CD14-positive monocyte (primary cell): Measurements from ENCODE around the gene C1QTNF1. TPM values are rescaled to one million over a fixed set of nuclear protein-coding genes. Genes with fewer than 3 reads are reported as not detected.
A peak's percentile ranks its signal among the peaks of the same experiment; 100 is the strongest.

Experiments
- DNase-seq, 3 donors: peaks; one replicate each; pipeline ENCODE4 v3.0.0-alpha.2; 2011 to 2022
- H2AFZ ChIP-seq: 2 replicates; pipeline ENCODE4 v1.6.0; 2012; ENCODE audit warnings: mild to moderate bottlenecking, low read depth, low read length, inconsistent platforms; ENCODE audit not compliant: insufficient read depth, poor library complexity, severe bottlenecking
- H3K27ac ChIP-seq, 2 donors: 1 replicate in 1 of 2; 2 replicates in 1 of 2; pipeline ENCODE4 v1.5.1; 2012 to 2013; ENCODE audit warnings: low read length in 2 of 2, control low read depth in 1 of 2, inconsistent platforms in 1 of 2, low read depth in 1 of 2, mild to moderate bottlenecking in 1 of 2
- H3K27me3 ChIP-seq, 2 donors: one replicate each; pipeline versions ENCODE4 v1.6.0 to v1.6.1; 2011 to 2013; ENCODE audit warnings: low read length in 2 of 2; ENCODE audit not compliant: control insufficient read depth in 2 of 2, insufficient read depth in 2 of 2
- H3K36me3 ChIP-seq, 2 donors: replicated peaks in 1 of 2; 1 replicate in 1 of 2; 2 replicates in 1 of 2; pipeline versions ENCODE4 v1.5.1 to v1.6.1; 2012 to 2013; ENCODE audit warnings: low read length in 2 of 2, control low read depth in 1 of 2, inconsistent platforms in 1 of 2, mild to moderate bottlenecking in 1 of 2; ENCODE audit not compliant: insufficient read depth in 2 of 2, control insufficient read depth in 1 of 2
- H3K4me1 ChIP-seq, 2 donors: 1 replicate in 1 of 2; 2 replicates in 1 of 2; pipeline versions ENCODE4 v1.5.1 to v1.6.1; 2012 to 2013; ENCODE audit warnings: low read length in 2 of 2, control low read depth in 1 of 2, inconsistent platforms in 1 of 2, mild to moderate bottlenecking in 1 of 2, moderate library complexity in 1 of 2; ENCODE audit not compliant: insufficient read depth in 2 of 2, control insufficient read depth in 1 of 2
- H3K4me2 ChIP-seq: replicated peaks from 2 replicates; pipeline ENCODE3; 2012; ENCODE audit warnings: low read length, moderate library complexity, mild to moderate bottlenecking; ENCODE audit not compliant: poor library complexity, severe bottlenecking; ENCODE audit errors: extremely low read depth
- H3K4me3 ChIP-seq, 3 experiments: fragments of 200-600 bp in 1 of 3; sonication (generic) in 1 of 3; replicated peaks in 1 of 3; 1 replicate in 2 of 3; 2 replicates in 1 of 3; pipeline ENCODE4 v1.5.1; 2011 to 2013; ENCODE audit warnings: low read length in 3 of 3, mild to moderate bottlenecking in 3 of 3, control low read depth in 2 of 3, low read depth in 2 of 3, inconsistent platforms in 1 of 3, moderate library complexity in 1 of 3
- H3K79me2 ChIP-seq: 2 replicates; pipeline ENCODE4 v1.6.0; 2012; ENCODE audit warnings: mild to moderate bottlenecking, control low read depth, inconsistent platforms, low read length, moderate library complexity; ENCODE audit not compliant: insufficient read depth
- H3K9ac ChIP-seq: 2 replicates; pipeline ENCODE4 v1.6.0; 2017; ENCODE audit warnings: low read length, mild to moderate bottlenecking; ENCODE audit not compliant: insufficient read depth, poor library complexity, severe bottlenecking
- H3K9me3 ChIP-seq, 2 donors: replicated peaks in 1 of 2; 1 replicate in 1 of 2; 2 replicates in 1 of 2; pipeline versions ENCODE4 v1.5.1 to v1.6.1; 2012 to 2013; ENCODE audit warnings: low read length in 2 of 2, control low read depth in 1 of 2; ENCODE audit not compliant: control insufficient read depth in 1 of 2, insufficient read depth in 1 of 2
- H4K20me1 ChIP-seq: 2 replicates; pipeline ENCODE4 v1.6.0; 2012; ENCODE audit warnings: mild to moderate bottlenecking, low read length, control low read depth, moderate library complexity; ENCODE audit not compliant: insufficient read depth
- H3K27ac Mint-ChIP-seq, 7 donors: one replicate each; pipeline ENCODE4 v1.8.0; 2020; ENCODE audit warnings: mild to moderate bottlenecking in 7 of 7, mixed read lengths in 7 of 7, moderate library complexity in 6 of 7, inconsistent platforms in 2 of 7
- H3K27me3 Mint-ChIP-seq, 3 donors: one replicate each; pipeline ENCODE4 v1.8.0; 2021 to 2022; ENCODE audit warnings: low read depth in 3 of 3, mild to moderate bottlenecking in 3 of 3, mixed read lengths in 3 of 3, moderate library complexity in 3 of 3, inconsistent platforms in 1 of 3
- H3K36me3 Mint-ChIP-seq, 2 donors: one replicate each; pipeline ENCODE4 v1.8.0; 2020; ENCODE audit warnings: mixed read lengths in 2 of 2, inconsistent platforms in 1 of 2, mild to moderate bottlenecking in 1 of 2
- H3K4me1 Mint-ChIP-seq: one replicate; pipeline ENCODE4 v1.8.0; 2020; ENCODE audit warnings: mild to moderate bottlenecking, mixed read lengths
- H3K4me3 Mint-ChIP-seq, 2 donors: one replicate each; pipeline ENCODE4 v1.8.0; 2020; ENCODE audit warnings: mild to moderate bottlenecking in 2 of 2, mixed read lengths in 2 of 2, moderate library complexity in 1 of 2
- H3K9me3 Mint-ChIP-seq, 7 donors: one replicate each; pipeline ENCODE4 v1.8.0; 2020 to 2022; ENCODE audit warnings: mixed read lengths in 7 of 7, mild to moderate bottlenecking in 6 of 7, moderate library complexity in 6 of 7, inconsistent platforms in 2 of 7
- CTCF ChIP-seq: fragments of 200-600 bp; IDR thresholded peaks from one replicate; pipeline ENCODE4 v1.8.0; 2022; ENCODE audit warnings: antibody characterized with exemption, mild to moderate bottlenecking
- WGBS: methylation state at CpG from one replicate; pipeline ENCODE4 v1.1.5; 2013; ENCODE audit warnings: missing lambda C conversion rate; ENCODE audit not compliant: insufficient coverage; 5-methylcytosine and 5-hydroxymethylcytosine counted together
- intact Hi-C, 2 donors: fragments of 100-400 bp; cut with micrococcal nuclease; formaldehyde crosslinking; loops; one replicate each; pipeline versions ENCODE4 v1.15.0 to v1.15.1; 2023
- polyA plus RNA-seq, 3 donors: library from polyadenylated mRNA; depleted of rRNA in 1 of 3; unstranded in 2 of 3; stranded (reverse) in 1 of 3; fragments of 300-500 nt in 2 of 3; fragments of >200 nt in 1 of 3; fragmentation: Illumina TruSeq in 2 of 3; gene quantifications; 1 replicate in 2 of 3; 2 replicates in 1 of 3; pipeline ENCODE4 v1.2.3, GENCODE V29; 2012 to 2021

The C1QTNF1 gene
- polyA plus RNA-seq, 3 donors, result not detected

- H3K9me3 Mint-ChIP-seq, result no peaks in the 10 kb centered on the region
- peaks cover 33 to 72% of the 10 kb centered on the region in 2 donors for H3K36me3 Mint-ChIP-seq
- 93% methylated on average over 17 of the region's 20 CpGs for WGBS
- H3K27me3 Mint-ChIP-seq, result peaks cover 0 to 2% (median 0%) of the 10 kb centered on the region in 3 donors
- H3K27ac ChIP-seq, result no peak overlapping the region
- H2AFZ ChIP-seq, result no peak overlapping the region
- DNase-seq, result no peak
- H3K4me3 Mint-ChIP-seq, result no peak overlapping the region
- peaks cover 94% of the 10 kb centered on the region for H4K20me1 ChIP-seq
- H3K9me3 ChIP-seq, result no peaks in the 10 kb centered on the region
- H3K4me1 Mint-ChIP-seq, result peaks cover 24% of the 10 kb centered on the region
- no peaks in the 10 kb centered on the region for H3K27me3 ChIP-seq
- no peak overlapping the region for H3K9ac ChIP-seq
- H3K27ac Mint-ChIP-seq, result peak overlapping the region in 2 of 7 donors; percentile 16 to 51
- no peak overlapping the region for H3K4me2 ChIP-seq
- no peak for TF ChIP-seq CTCF
- peaks cover 8 to 26% of the 10 kb centered on the region in 2 donors for H3K4me1 ChIP-seq
- peaks cover 89% of the 10 kb centered on the region for H3K79me2 ChIP-seq
- intact Hi-C loops, result no loop called here
- no peak overlapping the region for H3K4me3 ChIP-seq
- H3K36me3 ChIP-seq, result peaks cover 27 to 64% of the 10 kb centered on the region in 2 donors
Measured at GRCh38 chr17:79002796-79003593, 21.0 kb upstream of the C1QTNF1 start.

- Mint-ChIP-seq H3K27me3 (peaks cover 0 to 2% (median 0%) of the 10 kb centered on the region in 3 donors), H3K4me1 (peaks cover 33% of the 10 kb centered on the region), H3K9me3 (no peaks in the 10 kb centered on the region), H3K4me3 (no peak overlapping the region), H3K36me3 (peaks cover 33 to 67% of the 10 kb centered on the region in 2 donors), H3K27ac (no peak overlapping the region)
- Histone ChIP-seq H3K4me3 (no peak overlapping the region), H3K4me1 (peaks cover 17 to 34% of the 10 kb centered on the region in 2 donors), H4K20me1 (peaks cover 94% of the 10 kb centered on the region), H3K27me3 (no peaks in the 10 kb centered on the region), H3K9me3 (no peaks in the 10 kb centered on the region), H3K36me3 (peaks cover 19 to 56% of the 10 kb centered on the region in 2 donors), H3K9ac (no peak overlapping the region), H2AFZ (no peak overlapping the region), H3K79me2 (peaks cover 93% of the 10 kb centered on the region), H3K4me2 (no peak overlapping the region), H3K27ac (no peak overlapping the region)
- TF ChIP-seq CTCF, result no peak
- intact Hi-C loops, result no loop called here
- WGBS, result 100% methylated on average over 1 of the region's 3 CpGs
- no peak for DNase-seq
Measured at GRCh38 chr17:79003661-79004411, 20.1 kb upstream of the C1QTNF1 start.
